Activated CD8-positive, alpha-beta T cell treated with anti-CD3 and anti-CD28 coated beads, Interleukin-2, amount 10 ng/mL, durations not matched to agents 7 days and 5 days (primary cell): ENCODE data around the gene TRAPPC3L. TPM values are rescaled to one million over a fixed set of nuclear protein-coding genes. Genes with fewer than 3 reads are reported as not detected.
"Not testable (repeated sequence)": the region's sequence is repeated elsewhere in the genome, so short reads cannot be mapped to it uniquely, and the experiment has no call there.

ENCODE experiments used
- ATAC-seq: fragments of 150-1000 bp; cut with Tn5 transposase; one replicate; pipeline ENCODE4 v1.10.0; 2021; ENCODE audit warnings: moderate library complexity
- CTCF ChIA-PET: fragments of 350-600 bp; sonication (Branson Sonifier 250); formaldehyde crosslinking; loops from one replicate; lab custom pipeline; 2021; ENCODE audit warnings: antibody characterized with exemption; lab: Charles Lee
- POLR2A ChIA-PET: fragments of 350-600 bp; sonication (Branson Sonifier 250); formaldehyde crosslinking; loops from one replicate; lab custom pipeline; 2021; ENCODE audit warnings: antibody characterized with exemption; lab: Charles Lee
- DNase-seq: peaks from one replicate; pipeline ENCODE4 v3.0.0-alpha.2; 2020
- H3K27ac Mint-ChIP-seq: one replicate; pipeline ENCODE4 v1.8.0; 2021; ENCODE audit warnings: mild to moderate bottlenecking, mixed read lengths
- H3K27me3 Mint-ChIP-seq: one replicate; pipeline ENCODE4 v1.8.0; 2021; ENCODE audit warnings: low read depth, mixed read lengths
- H3K36me3 Mint-ChIP-seq: one replicate; pipeline ENCODE4 v1.8.0; 2021; ENCODE audit warnings: low read depth, mixed read lengths
- H3K4me1 Mint-ChIP-seq: one replicate; pipeline ENCODE4 v1.8.0; 2021; ENCODE audit warnings: low read depth, mixed read lengths
- H3K4me3 Mint-ChIP-seq: one replicate; pipeline ENCODE4 v1.8.0; 2021; ENCODE audit warnings: mild to moderate bottlenecking, mixed read lengths
- H3K9me3 Mint-ChIP-seq: one replicate; pipeline ENCODE4 v1.8.0; 2022; ENCODE audit warnings: mixed read lengths; ENCODE audit not compliant: insufficient read depth
- total RNA-seq, 2 experiments: library from RNA; stranded (reverse); gene quantifications; one replicate each; pipeline ENCODE4 v1.2.3, GENCODE V29; 2021

Gene TRAPPC3L
- total RNA-seq, 2 experiments from 2014 or later = not detected

- no peak for DNase-seq
- peaks cover 18% of the 10 kb centered on the region for H3K27me3 Mint-ChIP-seq
- no peak for ATAC-seq
- no peak overlapping the region for H3K4me3 Mint-ChIP-seq
- no peaks in the 10 kb centered on the region for H3K36me3 Mint-ChIP-seq
- H3K27ac Mint-ChIP-seq = no peak overlapping the region
- CTCF ChIA-PET = interaction anchor here (0.8 to 1.3 kb wide), 5 partner anchors 68 to 295 kb away, joined by 3 to 7 read pairs (median 3); no protein-coding TSS in a partner anchor
- H3K9me3 Mint-ChIP-seq = no peaks in the 10 kb centered on the region
- POLR2A ChIA-PET = no interaction called here
- H3K4me1 Mint-ChIP-seq = no peaks in the 10 kb centered on the region
Observed at GRCh38 chr6:116512111-116512559, 33.3 kb downstream of the TRAPPC3L start.

GRCh38 chr6:116511424-116512110 is 33.9 kb downstream of the TRAPPC3L start, which contains the start of gene CALHM5:
Gene CALHM5, plus strand, starts transcription at chr6:116511639. Its CDS starts 58 bp downstream, at chr6:116511697.
- no peak within 1 kb of the TSS for H3K4me3 Mint-ChIP-seq
- DNase-seq (no peak), ATAC-seq (no peak)
- POLR2A ChIA-PET = no interaction called here
- no peaks in the 10 kb centered on the region for H3K4me1 Mint-ChIP-seq
- H3K27me3 Mint-ChIP-seq = peaks cover 18% of the 10 kb centered on the region
- H3K9me3 Mint-ChIP-seq = no peaks in the 10 kb centered on the region
- no peaks in the 10 kb centered on the region for H3K36me3 Mint-ChIP-seq
- no peak within 1 kb of the TSS for H3K27ac Mint-ChIP-seq
- CTCF ChIA-PET = interaction anchor here (0.8 to 1.3 kb wide), 5 partner anchors 67 to 295 kb away, joined by 3 to 7 read pairs (median 3); no protein-coding TSS in a partner anchor

GRCh38 chr6:116508527-116508926 is 37.0 kb downstream of the TRAPPC3L start:
- DNase-seq (no peak), ATAC-seq (no peak)
- H3K27ac Mint-ChIP-seq = no peak overlapping the region
- no peaks in the 10 kb centered on the region for H3K9me3 Mint-ChIP-seq
- peaks cover 19% of the 10 kb centered on the region for H3K27me3 Mint-ChIP-seq
- H3K4me1 Mint-ChIP-seq = no peaks in the 10 kb centered on the region
- H3K4me3 Mint-ChIP-seq = no peak overlapping the region
- CTCF ChIA-PET = no interaction called here
- POLR2A ChIA-PET = no interaction called here
- H3K36me3 Mint-ChIP-seq = no peaks in the 10 kb centered on the region

GRCh38 chr6:116507324-116507723 is 38.2 kb downstream of the TRAPPC3L start:
- Mint-ChIP-seq H3K4me1 (no peaks in the 10 kb centered on the region), H3K27me3 (peaks cover 24% of the 10 kb centered on the region), H3K4me3 (no peak overlapping the region), H3K27ac (no peak overlapping the region), H3K36me3 (no peaks in the 10 kb centered on the region), H3K9me3 (no peaks in the 10 kb centered on the region)
- DNase-seq (no peak), ATAC-seq (no peak)
- CTCF ChIA-PET = no interaction called here
- POLR2A ChIA-PET = no interaction called here

GRCh38 chr6:116500969-116501433 is 44.5 kb downstream of the TRAPPC3L start:
- Mint-ChIP-seq H3K27me3 (peaks cover 32% of the 10 kb centered on the region), H3K4me3 (no peak overlapping the region), H3K9me3 (no peaks in the 10 kb centered on the region), H3K36me3 (no peaks in the 10 kb centered on the region), H3K27ac (no peak overlapping the region), H3K4me1 (no peaks in the 10 kb centered on the region)
- DNase-seq (no peak), ATAC-seq (no peak)
- ChIA-PET CTCF (interaction anchor here (1.1 kb wide), 1 partner anchor 34 kb away, joined by 3 read pairs; no protein-coding TSS in a partner anchor), POLR2A (no interaction called here)

GRCh38 chr6:116497113-116497676 is 48.3 kb downstream of the TRAPPC3L start:
- Mint-ChIP-seq H3K27me3 (peaks cover 24% of the 10 kb centered on the region), H3K4me1 (no peaks in the 10 kb centered on the region), H3K9me3 (no peaks in the 10 kb centered on the region), H3K27ac (no peak overlapping the region), H3K36me3 (no peaks in the 10 kb centered on the region), H3K4me3 (no peak overlapping the region)
- ChIA-PET POLR2A (no interaction called here), CTCF (interaction anchor here (0.7 to 1.3 kb wide), 3 partner anchors 64 to 200 kb away, joined by 3 to 4 read pairs (median 3); no protein-coding TSS in a partner anchor)
- DNase-seq (no peak), ATAC-seq (no peak)

- H3K9me3 Mint-ChIP-seq, H3K27ac Mint-ChIP-seq, H3K4me3 Mint-ChIP-seq, H3K4me1 Mint-ChIP-seq, H3K36me3 Mint-ChIP-seq, POLR2A ChIA-PET, DNase-seq, ATAC-seq, CTCF ChIA-PET: not testable (repeated sequence)
- peaks cover 27% of the 10 kb centered on the region for H3K27me3 Mint-ChIP-seq
Observed at GRCh38 chr6:116495161-116495560, 50.3 kb downstream of the TRAPPC3L start.

- Mint-ChIP-seq H3K9me3 (no peaks in the 10 kb centered on the region), H3K4me1 (no peaks in the 10 kb centered on the region), H3K36me3 (no peaks in the 10 kb centered on the region), H3K27me3 (peaks cover 39% of the 10 kb centered on the region), H3K27ac (no peak overlapping the region), H3K4me3 (no peak overlapping the region)
- ChIA-PET CTCF (no interaction called here), POLR2A (no interaction called here)
- no peak for ATAC-seq
- DNase-seq = no peak
Observed at GRCh38 chr6:116492331-116493067, 53.0 kb downstream of the TRAPPC3L start.

- H3K36me3 Mint-ChIP-seq = no peaks in the 10 kb centered on the region
- no peak overlapping the region for H3K4me3 Mint-ChIP-seq
- ChIA-PET POLR2A (no interaction called here), CTCF (no interaction called here)
- ATAC-seq (no peak), DNase-seq (no peak)
- H3K4me1 Mint-ChIP-seq = no peaks in the 10 kb centered on the region
- H3K27ac Mint-ChIP-seq = no peak overlapping the region
- peaks cover 44% of the 10 kb centered on the region for H3K27me3 Mint-ChIP-seq
- H3K9me3 Mint-ChIP-seq = no peaks in the 10 kb centered on the region
Observed at GRCh38 chr6:116491610-116492330, 53.7 kb downstream of the TRAPPC3L start.

- DNase-seq (no peak), ATAC-seq (no peak)
- Mint-ChIP-seq H3K27ac (no peak overlapping the region), H3K27me3 (peaks cover 58% of the 10 kb centered on the region), H3K36me3 (no peaks in the 10 kb centered on the region), H3K4me3 (no peak overlapping the region), H3K4me1 (no peaks in the 10 kb centered on the region), H3K9me3 (no peaks in the 10 kb centered on the region)
- CTCF ChIA-PET = no interaction called here
- POLR2A ChIA-PET = no interaction called here
Observed at GRCh38 chr6:116485559-116486184, 59.8 kb downstream of the TRAPPC3L start.

GRCh38 chr6:116483616-116484015 is 61.9 kb downstream of the TRAPPC3L start:
- Mint-ChIP-seq H3K4me1 (no peaks in the 10 kb centered on the region), H3K27ac (no peak overlapping the region), H3K27me3 (peaks cover 46% of the 10 kb centered on the region), H3K36me3 (peaks cover 2% of the 10 kb centered on the region), H3K4me3 (no peak overlapping the region), H3K9me3 (no peaks in the 10 kb centered on the region)
- ATAC-seq (no peak), DNase-seq (no peak)
- POLR2A ChIA-PET = no interaction called here
- CTCF ChIA-PET = interaction anchor here (1.0 kb wide), 1 partner anchor 39 kb away, joined by 3 read pairs; no protein-coding TSS in a partner anchor
